IMR-90 (cell line): Measurements from ENCODE around the gene ZNF76. TPM values are rescaled to one million over a fixed set of nuclear protein-coding genes. Genes with fewer than 3 reads are reported as not detected.

Source experiments
- ATAC-seq: fragments of 200-7000 bp; cut with Tn5 transposase; 2 replicates; pipeline ENCODE4 v1.9.1; 2020; ENCODE audit warnings: low read depth, mild to moderate bottlenecking, moderate library complexity
- BruUV-seq: library from RNA; stranded (reverse); fragments of 400-500 nt; replicated peaks from 2 replicates; lab custom pipeline; 2021; lab: Mats Ljungman, UMichigan
- CTCF ChIA-PET: fragments of 300-600 bp; formaldehyde crosslinking; extraction: SDS; loops from one replicate; lab custom pipeline; 2021; ENCODE audit warnings: antibody characterized with exemption; lab: Yijun Ruan, JAX
- POLR2A ChIA-PET: fragments of 300-600 bp; sonication (Branson Sonifier 250); formaldehyde crosslinking; loops from one replicate; lab custom pipeline; 2022; ENCODE audit warnings: antibody characterized with exemption; ENCODE audit not compliant: unreplicated experiment; lab: Charles Lee
- DNase-seq: peaks from one replicate; pipeline ENCODE4 v3.0.0; 2013
- H2AFZ ChIP-seq: replicated peaks from 2 replicates; pipeline ENCODE3; 2013; ENCODE audit warnings: low read length, mild to moderate bottlenecking; ENCODE audit not compliant: poor library complexity
- H2AK5ac ChIP-seq: 2 replicates; pipeline ENCODE4 v1.6.1; 2013; ENCODE audit warnings: low read depth, low read length, inconsistent platforms
- H2AK9ac ChIP-seq: replicated peaks from 2 replicates; pipeline ENCODE3; 2013; ENCODE audit warnings: mild to moderate bottlenecking, low read depth, low read length, moderate library complexity; ENCODE audit not compliant: poor library complexity
- H2BK120ac ChIP-seq: 2 replicates; pipeline ENCODE4 v1.6.1; 2013; ENCODE audit warnings: low read depth, low read length, inconsistent platforms
- H2BK15ac ChIP-seq: 3 replicates; pipeline ENCODE4 v1.6.1; 2013; ENCODE audit warnings: low read depth, low read length, inconsistent platforms
- H2BK20ac ChIP-seq: 2 replicates; pipeline ENCODE4 v1.6.1; 2013; ENCODE audit warnings: low read depth, mild to moderate bottlenecking, inconsistent platforms, low read length, moderate library complexity
- H2BK5ac ChIP-seq: 2 replicates; pipeline ENCODE4 v1.6.1; 2013; ENCODE audit warnings: mild to moderate bottlenecking, low read depth, low read length, inconsistent platforms; ENCODE audit not compliant: poor library complexity, severe bottlenecking
- H3K14ac ChIP-seq: replicated peaks from 2 replicates; pipeline ENCODE4 v1.6.1; 2013; ENCODE audit warnings: low read depth, low read length, inconsistent platforms
- H3K18ac ChIP-seq: 2 replicates; pipeline ENCODE4 v1.6.1; 2013; ENCODE audit warnings: low read depth, low read length, control low read depth
- H3K23ac ChIP-seq: 2 replicates; pipeline ENCODE4 v1.6.1; 2013; ENCODE audit warnings: low read depth, low read length, inconsistent platforms
- H3K27ac ChIP-seq: 2 replicates; pipeline ENCODE4 v1.5.1; 2013; ENCODE audit warnings: mild to moderate bottlenecking, control low read depth, low read length; ENCODE audit not compliant: insufficient read depth
- H3K27me3 ChIP-seq: 2 replicates; pipeline ENCODE4 v1.6.1; 2013; ENCODE audit warnings: low read length; ENCODE audit not compliant: control insufficient read depth, insufficient read depth
- H3K36me3 ChIP-seq: 2 replicates; pipeline ENCODE4 v1.6.1; 2013; ENCODE audit warnings: low read length, mixed read lengths; ENCODE audit not compliant: control insufficient read depth, insufficient read depth
- H3K4ac ChIP-seq: 2 replicates; pipeline ENCODE4 v1.6.1; 2013; ENCODE audit warnings: low read depth, low read length, inconsistent platforms
- H3K4me1 ChIP-seq: 2 replicates; pipeline ENCODE4 v1.6.1; 2013; ENCODE audit warnings: low read length, mixed read lengths; ENCODE audit not compliant: control insufficient read depth, insufficient read depth
- H3K4me2 ChIP-seq: 2 replicates; pipeline ENCODE4 v1.6.1; 2013; ENCODE audit warnings: low read depth, mild to moderate bottlenecking, control low read depth, low read length, moderate library complexity
- H3K4me3 ChIP-seq: 2 replicates; pipeline ENCODE4 v1.5.1; 2013; ENCODE audit warnings: low read depth, mild to moderate bottlenecking, control low read depth, low read length, moderate library complexity; ENCODE audit not compliant: insufficient read depth
- H3K56ac ChIP-seq: 2 replicates; pipeline ENCODE4 v1.6.1; 2013; ENCODE audit warnings: low read length, inconsistent platforms; ENCODE audit not compliant: insufficient read depth; ENCODE audit errors: extremely low read depth
- H3K79me1 ChIP-seq, 2 experiments: 2 replicates each; pipeline ENCODE4 v1.6.1; 2013; ENCODE audit warnings: low read length in 2 of 2, inconsistent platforms in 1 of 2, low read depth in 1 of 2
- H3K9ac ChIP-seq: 2 replicates; pipeline ENCODE4 v1.6.1; 2013; ENCODE audit warnings: low read depth, low read length, control low read depth
- H3K9me1 ChIP-seq: 2 replicates; pipeline ENCODE4 v1.6.1; 2013; ENCODE audit warnings: low read length, inconsistent platforms; ENCODE audit not compliant: insufficient read depth
- H3K9me3 ChIP-seq: 2 replicates; pipeline ENCODE4 v1.6.1; 2013; ENCODE audit warnings: low read length; ENCODE audit not compliant: control insufficient read depth, insufficient read depth
- H4K20me1 ChIP-seq: 2 replicates; pipeline ENCODE4 v1.6.1; 2013; ENCODE audit warnings: low read length, inconsistent platforms; ENCODE audit not compliant: insufficient read depth
- H4K5ac ChIP-seq: 2 replicates; pipeline ENCODE4 v1.6.1; 2013; ENCODE audit warnings: mild to moderate bottlenecking, low read depth, low read length, control low read depth
- H4K8ac ChIP-seq, 2 experiments: 2 replicates each; pipeline ENCODE4 v1.6.1; 2013; ENCODE audit warnings: low read depth in 2 of 2, low read length in 2 of 2, control low read depth in 1 of 2, inconsistent platforms in 1 of 2
- H4K91ac ChIP-seq: 2 replicates; pipeline ENCODE4 v1.6.1; 2013; ENCODE audit warnings: low read depth, low read length, inconsistent platforms; ENCODE audit not compliant: insufficient read depth
- BHLHE40 ChIP-seq: fragments of 150-350 bp; IDR thresholded peaks from 2 replicates; pipeline ENCODE4 v1.6.1; 2016; ENCODE audit warnings: mild to moderate bottlenecking, low read depth, low read length
- CEBPB ChIP-seq: IDR thresholded peaks from 2 replicates; pipeline ENCODE4 v1.6.1; 2012; ENCODE audit warnings: low read depth, low read length, improper control_type of control experiment
- CHD1 ChIP-seq: IDR thresholded peaks from 2 replicates; pipeline ENCODE4 v1.6.1; 2012; ENCODE audit warnings: low read depth, low read length, improper control_type of control experiment
- FOS ChIP-seq: fragments of 150-350 bp; IDR thresholded peaks from 2 replicates; pipeline ENCODE4 v1.6.1; 2016; ENCODE audit warnings: low read depth, low read length
- MXI1 ChIP-seq: IDR thresholded peaks from 2 replicates; pipeline ENCODE4 v1.6.1; 2012; ENCODE audit warnings: low read depth, mild to moderate bottlenecking, low read length, moderate library complexity, borderline replicate concordance
- NFE2L2 ChIP-seq: fragments of 150-350 bp; IDR thresholded peaks from 2 replicates; pipeline ENCODE4 v1.6.1; 2016; ENCODE audit warnings: low read depth, mild to moderate bottlenecking, low read length
- POLR2A ChIP-seq: IDR thresholded peaks from 2 replicates; pipeline ENCODE4 v1.6.1; 2012; ENCODE audit warnings: mild to moderate bottlenecking, low read depth, low read length
- RAD21 ChIP-seq: IDR thresholded peaks from 2 replicates; pipeline ENCODE4 v1.6.1; 2012; ENCODE audit warnings: low read length, improper control_type of control experiment
- RCOR1 ChIP-seq: IDR thresholded peaks from 2 replicates; pipeline ENCODE4 v1.6.1; 2012; ENCODE audit warnings: mild to moderate bottlenecking, low read length, improper control_type of control experiment; ENCODE audit not compliant: insufficient replicate concordance
- RFX5 ChIP-seq: IDR thresholded peaks from 2 replicates; pipeline ENCODE4 v1.8.0; 2012; ENCODE audit warnings: low read depth, mild to moderate bottlenecking, low read length, moderate library complexity
- SMC3 ChIP-seq: fragments of 150-350 bp; IDR thresholded peaks from 2 replicates; pipeline ENCODE4 v1.6.1; 2016; ENCODE audit warnings: low read depth, mild to moderate bottlenecking, antibody characterized with exemption, low read length, moderate library complexity
- WGBS, 2 experiments: methylation state at CpG; one replicate each; pipeline versions ENCODE4 v1.1.5 to v1.1.7; 2013; ENCODE audit warnings: missing lambda C conversion rate in 2 of 2; ENCODE audit not compliant: insufficient read length in 1 of 2; ENCODE audit errors: extremely low coverage in 2 of 2; 5-methylcytosine and 5-hydroxymethylcytosine counted together
- dilution Hi-C: fragments of 300-500 bp; cut with HindIII; formaldehyde crosslinking; loops from one replicate; pipeline ENCODE4 v1.14.3; 2018; ENCODE audit warnings: low sequenced_read_pairs; ENCODE audit not compliant: unreplicated experiment
- in situ Hi-C: fragments of 300-500 bp; cut with MboI; formaldehyde crosslinking; loops from 3 replicates; pipeline ENCODE4 v1.14.3; 2019; ENCODE audit warnings: low sequenced_read_pairs, inconsistent platforms, mixed read lengths
- intact Hi-C: fragments of 100-400 bp; cut with micrococcal nuclease; formaldehyde crosslinking; loops from 2 replicates; pipeline ENCODE4 v1.10.0; 2022
- polyA plus RNA-seq, 3 experiments: library from polyadenylated mRNA; depleted of rRNA; stranded (reverse); fragments of >200 nt; gene quantifications; 2 replicates each; pipeline ENCODE4 v1.2.3, GENCODE V29; 2012; ENCODE audit warnings: low replicate concordance in 1 of 3
- total RNA-seq: library from RNA; depleted of rRNA; stranded (reverse); fragments of >200 nt; gene quantifications from 2 replicates; pipeline ENCODE4 v1.2.3, GENCODE V29; 2012
- TF ChIP-seq, protein P1 (sequence below): fragments of 150-350 bp; IDR thresholded peaks from 2 replicates; pipeline ENCODE4 v1.6.1; 2017; ENCODE audit warnings: mild to moderate bottlenecking, antibody characterized with exemption, low read length, low read depth

Gene ZNF76
- total and polyA plus RNA-seq, 2 of the 4 experiments (the other 2 are of a cell fraction) = 19.9 to 21.1 TPM

DNA sequence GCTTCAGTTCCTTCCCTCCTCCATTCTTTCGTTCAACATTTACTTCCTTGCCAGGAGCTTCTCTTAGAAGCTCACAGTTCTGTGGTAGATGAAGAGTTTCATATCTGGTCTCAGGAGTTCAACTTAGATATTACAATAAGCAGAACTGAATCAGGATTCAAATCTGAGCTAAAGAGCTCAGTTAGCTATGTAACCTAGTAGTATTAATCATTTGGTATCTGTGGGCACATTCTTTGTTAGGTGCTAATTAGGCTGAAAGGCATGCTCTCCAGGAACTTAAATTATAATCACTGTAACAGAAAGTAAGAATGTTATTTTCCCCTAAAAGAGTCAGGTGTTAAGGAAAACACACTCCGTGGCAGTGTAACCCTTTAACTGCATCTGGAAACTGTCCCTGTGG, 8.4 kb downstream of the ZNF76 start:
- in situ Hi-C loops (no loop called here), dilution Hi-C loops (no loop called here), intact Hi-C loops (no loop called here)
- BruUV-seq = no TSS peak
- no peak overlapping the region for H3K56ac ChIP-seq
- no peak overlapping the region for H3K4me3 ChIP-seq
- no peak overlapping the region for H2AFZ ChIP-seq
- no peaks in the 10 kb centered on the region for H3K27me3 ChIP-seq
- ChIA-PET CTCF (no interaction called here), POLR2A (no interaction called here)
- H4K91ac ChIP-seq = no peak overlapping the region
- no peak overlapping the region for H2BK5ac ChIP-seq
- H3K9ac ChIP-seq = no peak overlapping the region
- no peak overlapping the region for H2AK9ac ChIP-seq
- no peak for DNase-seq
- 0 out of 2 replicates have a peak, but pooled peaks cover 2% of the 10 kb centered on the region for H3K36me3 ChIP-seq
- H3K9me3 ChIP-seq = no peaks in the 10 kb centered on the region
- peaks cover 4% of the 10 kb centered on the region for H3K9me1 ChIP-seq
- no peaks in the 10 kb centered on the region; the same call in 1 of the 2 replicates for H4K20me1 ChIP-seq
- H3K23ac ChIP-seq = no peak overlapping the region
- no peak overlapping the region for H2BK120ac ChIP-seq
- no peak overlapping the region for H3K4ac ChIP-seq
- H2BK20ac ChIP-seq = no peak overlapping the region
- TF ChIP-seq NFE2L2 (no peak), POLR2A (no peak), SMC3 (no peak), MXI1 (no peak), RAD21 (no peak), FOS (no peak), BHLHE40 (no peak), RCOR1 (no peak), CHD1 (no peak), CEBPB (no peak), RFX5 (no peak)
- TF ChIP-seq, protein P1, sequence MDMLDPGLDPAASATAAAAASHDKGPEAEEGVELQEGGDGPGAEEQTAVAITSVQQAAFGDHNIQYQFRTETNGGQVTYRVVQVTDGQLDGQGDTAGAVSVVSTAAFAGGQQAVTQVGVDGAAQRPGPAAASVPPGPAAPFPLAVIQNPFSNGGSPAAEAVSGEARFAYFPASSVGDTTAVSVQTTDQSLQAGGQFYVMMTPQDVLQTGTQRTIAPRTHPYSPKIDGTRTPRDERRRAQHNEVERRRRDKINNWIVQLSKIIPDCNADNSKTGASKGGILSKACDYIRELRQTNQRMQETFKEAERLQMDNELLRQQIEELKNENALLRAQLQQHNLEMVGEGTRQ = no peak
- peaks cover 16 to 25% of the 10 kb centered on the region in 2 experiments for H3K79me1 ChIP-seq
- no peak overlapping the region for H3K4me2 ChIP-seq
- no peak overlapping the region for H3K18ac ChIP-seq
- no peak overlapping the region for H2BK15ac ChIP-seq
- H2AK5ac ChIP-seq = no peak overlapping the region
- no peak overlapping the region for H3K27ac ChIP-seq
- no peak overlapping the region for H4K5ac ChIP-seq
- H4K8ac ChIP-seq = no peak overlapping the region
- no CpG with 5 or more reads among the region's 2 CpGs for WGBS, 2 experiments
- no peaks in the 10 kb centered on the region for H3K4me1 ChIP-seq
- H3K14ac ChIP-seq = no peak overlapping the region; the same call in 1 of the 2 replicates
- no peak for ATAC-seq
